ENCODE data around the gene ATG5.

- TF ChIP-seq CTCF (IDR thresholded peaks at IDR 0.05; ENCODE audit: insufficient read depth, low read length, poor library complexity, severe bottlenecking) (no peak), EZH2phosphoT487 (conservative IDR thresholded peaks at IDR 0.05; ENCODE audit: low read length) (no peak)
Observed at GRCh38 chr6:106305740-106306139, 19.8 kb downstream of the ATG5 start.

All from SU-DHL-6 (cell line).